OCI-LY7 (cell line): ENCODE data around the gene RNF10.

Experiments
- EZH2phosphoT487 ChIP-seq: fragments of 200-600 bp; sonication (generic); IDR thresholded peaks from 2 replicates; pipeline ENCODE4 v1.6.1; 2018; ENCODE audit warnings: low read depth, borderline replicate concordance, mild to moderate bottlenecking, mixed run types, antibody characterized with exemption, low read length, moderate library complexity, mixed read lengths
- TF ChIP-seq, protein P1 (sequence below): fragments of 200-600 bp; sonication (generic); conservative IDR thresholded peaks from 2 replicates; pipeline ENCODE4 v1.5.1; 2014; ENCODE audit warnings: mild to moderate bottlenecking, antibody characterized with exemption, low read length, moderate library complexity, mixed read lengths

GRCh38 chr12:120495731-120496412 lies 38.3 kb upstream of the RNF10 start, which contains the start of gene DYNLL1:
- TF ChIP-seq, protein P1, sequence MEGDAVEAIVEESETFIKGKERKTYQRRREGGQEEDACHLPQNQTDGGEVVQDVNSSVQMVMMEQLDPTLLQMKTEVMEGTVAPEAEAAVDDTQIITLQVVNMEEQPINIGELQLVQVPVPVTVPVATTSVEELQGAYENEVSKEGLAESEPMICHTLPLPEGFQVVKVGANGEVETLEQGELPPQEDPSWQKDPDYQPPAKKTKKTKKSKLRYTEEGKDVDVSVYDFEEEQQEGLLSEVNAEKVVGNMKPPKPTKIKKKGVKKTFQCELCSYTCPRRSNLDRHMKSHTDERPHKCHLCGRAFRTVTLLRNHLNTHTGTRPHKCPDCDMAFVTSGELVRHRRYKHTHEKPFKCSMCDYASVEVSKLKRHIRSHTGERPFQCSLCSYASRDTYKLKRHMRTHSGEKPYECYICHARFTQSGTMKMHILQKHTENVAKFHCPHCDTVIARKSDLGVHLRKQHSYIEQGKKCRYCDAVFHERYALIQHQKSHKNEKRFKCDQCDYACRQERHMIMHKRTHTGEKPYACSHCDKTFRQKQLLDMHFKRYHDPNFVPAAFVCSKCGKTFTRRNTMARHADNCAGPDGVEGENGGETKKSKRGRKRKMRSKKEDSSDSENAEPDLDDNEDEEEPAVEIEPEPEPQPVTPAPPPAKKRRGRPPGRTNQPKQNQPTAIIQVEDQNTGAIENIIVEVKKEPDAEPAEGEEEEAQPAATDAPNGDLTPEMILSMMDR = no peak
- TF ChIP-seq EZH2phosphoT487 = no peak
